Endothelial cell (in vitro differentiated cells): ENCODE measurements around the gene CARNS1. TPM values are rescaled to one million over a fixed set of nuclear protein-coding genes. Genes with fewer than 3 reads are reported as not detected.

ENCODE experiments used
- DNase-seq: peaks from one replicate; pipeline ENCODE4 v3.0.0; 2021; ENCODE audit warnings: low spot score
- H3K27ac Mint-ChIP-seq: one replicate; pipeline ENCODE4 v1.8.0; 2021; ENCODE audit warnings: mixed read lengths, inconsistent platforms; ENCODE audit not compliant: unreplicated experiment
- H3K27me3 Mint-ChIP-seq: one replicate; pipeline ENCODE4 v1.8.0; 2021; ENCODE audit warnings: mild to moderate bottlenecking, moderate library complexity, mixed read lengths, inconsistent platforms; ENCODE audit not compliant: unreplicated experiment
- H3K36me3 Mint-ChIP-seq: one replicate; pipeline ENCODE4 v1.8.0; 2021; ENCODE audit warnings: mild to moderate bottlenecking, low read depth, mixed read lengths, inconsistent platforms; ENCODE audit not compliant: unreplicated experiment
- H3K4me1 Mint-ChIP-seq: one replicate; pipeline ENCODE4 v1.8.0; 2021; ENCODE audit warnings: mild to moderate bottlenecking, mixed read lengths, inconsistent platforms; ENCODE audit not compliant: unreplicated experiment
- H3K4me3 Mint-ChIP-seq: one replicate; pipeline ENCODE4 v1.8.0; 2021; ENCODE audit warnings: mild to moderate bottlenecking, mixed read lengths, inconsistent platforms; ENCODE audit not compliant: unreplicated experiment
- H3K9me3 Mint-ChIP-seq: one replicate; pipeline ENCODE4 v1.8.0; 2021; ENCODE audit warnings: mixed read lengths, inconsistent platforms; ENCODE audit not compliant: unreplicated experiment
- total RNA-seq: library from RNA; stranded (reverse); fragmentation: NEBNext Ultra II Directional; extraction: Animal tissue kit (Norgen Biotek cat#: 25700); gene quantifications from one replicate; pipeline ENCODE4 v1.2.1, GENCODE V29; 2021; ENCODE audit not compliant: unreplicated experiment
- TF ChIP-seq, protein P1 (sequence below): fragments of 200-600 bp; sonication (generic); IDR thresholded peaks from one replicate; pipeline ENCODE4 v1.5.0; 2021; ENCODE audit warnings: antibody characterized with exemption; ENCODE audit not compliant: unreplicated experiment

CARNS1 gene
- total RNA-seq, 1 donor from 2014 or later: not detected

DNA sequence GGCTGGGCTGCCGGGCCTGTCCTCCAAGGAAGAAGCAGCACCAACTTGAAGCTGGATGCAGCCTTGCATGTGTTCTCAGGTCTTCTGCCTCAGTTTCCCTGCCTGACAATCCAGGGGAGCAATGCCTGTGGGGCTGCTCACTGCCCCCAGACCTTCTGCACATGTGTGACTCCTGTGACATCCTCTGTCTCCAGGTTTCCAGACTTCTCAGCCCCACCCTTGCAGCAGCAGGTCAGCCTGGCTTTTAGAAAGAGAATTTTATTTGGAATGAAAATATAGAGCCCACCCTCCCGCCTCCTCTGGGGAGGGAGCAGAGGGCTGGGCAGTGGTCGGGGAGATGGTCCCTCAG lies 22.3 kb downstream of the CARNS1 start:
- H3K27ac Mint-ChIP-seq: no peak overlapping the region
- H3K4me1 Mint-ChIP-seq: peaks cover 16% of the 10 kb centered on the region
- H3K27me3 Mint-ChIP-seq: peaks cover 28% of the 10 kb centered on the region
- TF ChIP-seq, protein P1, sequence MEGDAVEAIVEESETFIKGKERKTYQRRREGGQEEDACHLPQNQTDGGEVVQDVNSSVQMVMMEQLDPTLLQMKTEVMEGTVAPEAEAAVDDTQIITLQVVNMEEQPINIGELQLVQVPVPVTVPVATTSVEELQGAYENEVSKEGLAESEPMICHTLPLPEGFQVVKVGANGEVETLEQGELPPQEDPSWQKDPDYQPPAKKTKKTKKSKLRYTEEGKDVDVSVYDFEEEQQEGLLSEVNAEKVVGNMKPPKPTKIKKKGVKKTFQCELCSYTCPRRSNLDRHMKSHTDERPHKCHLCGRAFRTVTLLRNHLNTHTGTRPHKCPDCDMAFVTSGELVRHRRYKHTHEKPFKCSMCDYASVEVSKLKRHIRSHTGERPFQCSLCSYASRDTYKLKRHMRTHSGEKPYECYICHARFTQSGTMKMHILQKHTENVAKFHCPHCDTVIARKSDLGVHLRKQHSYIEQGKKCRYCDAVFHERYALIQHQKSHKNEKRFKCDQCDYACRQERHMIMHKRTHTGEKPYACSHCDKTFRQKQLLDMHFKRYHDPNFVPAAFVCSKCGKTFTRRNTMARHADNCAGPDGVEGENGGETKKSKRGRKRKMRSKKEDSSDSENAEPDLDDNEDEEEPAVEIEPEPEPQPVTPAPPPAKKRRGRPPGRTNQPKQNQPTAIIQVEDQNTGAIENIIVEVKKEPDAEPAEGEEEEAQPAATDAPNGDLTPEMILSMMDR: no peak
- H3K9me3 Mint-ChIP-seq: no peaks in the 10 kb centered on the region
- DNase-seq: no peak
- H3K4me3 Mint-ChIP-seq: no peak overlapping the region
- H3K36me3 Mint-ChIP-seq: peaks cover 15% of the 10 kb centered on the region

GRCh38 chr11:67438158-67438902 lies 22.9 kb downstream of the CARNS1 start:
- H3K4me3 Mint-ChIP-seq: no peak overlapping the region
- DNase-seq: no peak
- peaks cover 28% of the 10 kb centered on the region for H3K27me3 Mint-ChIP-seq
- H3K9me3 Mint-ChIP-seq: no peaks in the 10 kb centered on the region
- no peak overlapping the region for H3K27ac Mint-ChIP-seq
- H3K4me1 Mint-ChIP-seq: peaks cover 16% of the 10 kb centered on the region
- H3K36me3 Mint-ChIP-seq: peaks cover 15% of the 10 kb centered on the region
- TF ChIP-seq, protein P1: no peak

DNA sequence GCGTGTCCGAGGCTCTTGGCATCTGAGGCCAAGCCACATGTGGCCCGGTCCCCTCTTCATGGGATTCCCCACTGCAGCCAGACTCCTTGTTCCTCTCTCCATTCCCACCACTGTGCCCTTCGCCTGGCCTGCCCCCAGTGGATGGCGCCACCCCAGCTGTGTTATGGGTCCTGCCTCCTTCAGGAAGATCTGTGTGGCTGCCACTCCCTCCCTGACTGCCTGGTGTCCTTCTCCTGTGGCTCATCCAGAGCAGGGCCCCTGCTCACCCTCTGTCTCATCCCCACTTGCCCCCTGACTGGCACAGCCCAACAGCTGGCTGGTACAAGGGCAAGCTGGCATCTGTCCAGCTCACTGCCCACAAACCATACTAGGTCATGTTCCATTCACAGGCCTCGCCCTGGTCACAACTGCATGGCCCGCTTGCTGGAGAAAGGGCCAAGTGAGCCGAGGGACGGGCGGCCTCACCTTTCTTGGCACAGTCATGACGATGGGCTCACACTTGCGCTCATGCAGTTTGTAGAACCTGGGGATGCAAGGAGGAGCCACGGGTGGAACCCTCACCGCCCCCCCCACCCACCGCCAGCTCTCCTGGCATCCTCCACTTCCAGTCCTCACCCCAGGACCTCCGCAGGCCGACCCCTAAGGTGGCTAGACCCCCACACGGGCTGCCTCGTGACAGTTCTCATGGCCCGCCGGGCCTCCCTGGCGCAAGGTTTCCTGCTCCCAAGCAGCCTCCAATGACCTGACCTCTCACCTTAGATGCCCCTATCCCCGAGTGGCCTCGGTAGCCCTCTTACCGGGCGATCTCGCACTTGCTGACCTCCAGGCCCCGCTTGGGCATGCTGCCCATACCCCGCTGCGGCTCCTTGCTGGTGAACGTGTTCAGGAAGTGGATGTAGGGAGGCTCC lies 24.1 kb downstream of the CARNS1 start:
- H3K36me3 Mint-ChIP-seq: peaks cover 15% of the 10 kb centered on the region
- peak overlapping the region; percentile 42 for H3K4me3 Mint-ChIP-seq
- no peak for DNase-seq

DNA sequence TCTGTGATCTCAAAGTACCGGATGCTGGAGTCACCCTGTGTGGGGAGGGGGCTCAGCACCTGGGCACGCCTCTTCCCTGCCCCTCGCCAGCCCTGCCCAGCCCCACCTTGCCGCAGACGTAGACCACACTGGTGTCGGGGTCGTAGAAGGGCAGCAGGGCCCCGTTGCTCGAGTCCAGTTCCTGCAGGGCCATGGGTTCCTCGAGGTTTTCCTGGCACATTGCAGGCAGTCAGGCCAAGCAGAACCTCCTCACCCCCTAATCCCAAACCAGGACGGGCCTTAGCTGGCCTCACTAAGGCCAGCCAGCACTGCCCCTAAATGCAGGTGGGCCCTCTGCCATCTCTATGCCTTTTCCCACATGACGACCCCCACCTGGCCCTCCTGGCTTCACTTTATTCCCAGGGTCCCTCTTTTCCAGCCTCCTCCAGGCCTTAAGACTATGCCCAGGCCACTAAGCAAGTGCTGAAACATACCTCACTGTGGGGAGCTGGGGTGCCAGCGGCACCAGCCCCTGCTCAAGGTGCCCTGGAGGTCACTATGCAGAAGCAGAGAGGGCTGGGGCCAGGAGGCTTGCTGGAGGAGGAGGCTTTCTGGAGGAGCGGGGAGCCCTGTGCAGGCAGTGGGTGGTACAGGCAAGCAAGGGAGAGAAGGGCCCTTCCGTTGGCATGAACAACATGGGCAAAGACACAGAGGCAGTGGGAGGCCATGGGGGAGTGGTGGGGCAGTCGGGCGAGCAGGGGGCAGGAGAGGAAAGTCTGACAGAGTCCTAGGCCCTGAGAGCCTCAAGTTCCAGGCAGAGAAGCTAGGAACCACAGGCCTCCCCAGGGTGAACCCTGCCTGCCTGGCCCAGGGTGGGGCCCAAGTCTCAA lies 25.0 kb downstream of the CARNS1 start:
- H3K4me3 Mint-ChIP-seq: peak overlapping the region; percentile 10
- DNase-seq: no peak
- H3K9me3 Mint-ChIP-seq: no peaks in the 10 kb centered on the region
- peaks cover 29% of the 10 kb centered on the region for H3K27me3 Mint-ChIP-seq
- peaks cover 15% of the 10 kb centered on the region for H3K36me3 Mint-ChIP-seq
- H3K4me1 Mint-ChIP-seq: peaks cover 23% of the 10 kb centered on the region
- no peak overlapping the region for H3K27ac Mint-ChIP-seq
- TF ChIP-seq, protein P1: no peak

More for the DNA sequence above, 24.1 kb downstream of the CARNS1 start:
- H3K27me3 Mint-ChIP-seq: peaks cover 30% of the 10 kb centered on the region
- H3K9me3 Mint-ChIP-seq: no peaks in the 10 kb centered on the region
- peaks cover 16% of the 10 kb centered on the region for H3K4me1 Mint-ChIP-seq
- H3K27ac Mint-ChIP-seq: peak overlapping the region; percentile 64
- TF ChIP-seq, protein P1: no peak
